Mesothelial cell of epicardium (in vitro differentiated cells): ENCODE measurements around the gene DNPH1. TPM values are rescaled to one million over a fixed set of nuclear protein-coding genes. Genes with fewer than 3 reads are reported as not detected.

Experiments used
- DNase-seq, 2 experiments: peaks; one replicate each; pipeline ENCODE4 v3.0.0; 2021; ENCODE audit warnings: low spot score in 2 of 2; ENCODE audit not compliant: unreplicated experiment in 2 of 2
- H3K27ac Mint-ChIP-seq: 2 replicates; pipeline ENCODE4 v1.8.0; 2021; ENCODE audit warnings: mixed read lengths
- H3K27me3 Mint-ChIP-seq: 2 replicates; pipeline ENCODE4 v1.8.0; 2021; ENCODE audit warnings: low read depth, mixed read lengths
- H3K36me3 Mint-ChIP-seq: 2 replicates; pipeline ENCODE4 v1.8.0; 2021; ENCODE audit warnings: mixed read lengths
- H3K4me1 Mint-ChIP-seq: 2 replicates; pipeline ENCODE4 v1.8.0; 2021; ENCODE audit warnings: mixed read lengths
- H3K4me3 Mint-ChIP-seq: 2 replicates; pipeline ENCODE4 v1.8.0; 2021; ENCODE audit warnings: mild to moderate bottlenecking, moderate library complexity, mixed read lengths
- H3K9me3 Mint-ChIP-seq: 2 replicates; pipeline ENCODE4 v1.8.0; 2021; ENCODE audit warnings: mixed read lengths
- total RNA-seq: library from RNA; stranded (reverse); gene quantifications from 3 replicates; pipeline ENCODE4 v1.2.1, GENCODE V29; 2021
- TF ChIP-seq, protein P1 (sequence below): fragments of 200-600 bp; sonication (generic); IDR thresholded peaks from one replicate; pipeline ENCODE4 v1.5.0; 2021; ENCODE audit warnings: antibody characterized with exemption; ENCODE audit not compliant: unreplicated experiment

The DNPH1 gene
- total RNA-seq, 1 donor from 2014 or later: 52.3 TPM

DNA sequence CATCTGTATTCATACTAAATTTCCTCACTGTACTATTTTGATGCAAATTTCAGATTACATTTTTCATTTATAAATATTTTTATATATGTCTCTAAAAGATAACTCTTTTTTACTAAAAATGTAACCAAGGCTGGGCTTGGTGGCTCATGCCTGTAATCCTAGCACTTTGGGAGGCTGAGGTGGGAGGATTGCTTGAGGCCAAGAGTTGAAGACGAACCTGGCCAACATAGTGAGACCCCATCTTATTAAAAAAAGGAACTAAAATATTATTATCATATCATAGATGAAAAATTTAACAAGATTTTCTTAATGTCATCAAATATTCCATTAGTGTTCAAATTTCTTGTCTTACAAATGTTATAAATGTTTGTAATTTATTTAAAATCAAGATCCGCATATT, 6.6 kb upstream of the DNPH1 start:
- H3K4me1 Mint-ChIP-seq: no peaks in the 10 kb centered on the region
- H3K27me3 Mint-ChIP-seq: peaks cover 27% of the 10 kb centered on the region
- no peak for DNase-seq

GRCh38 chr6:43231735-43232450, 2.6 kb upstream of the DNPH1 start:
- peaks cover 26% of the 10 kb centered on the region for H3K27me3 Mint-ChIP-seq
- H3K4me3 Mint-ChIP-seq: no peak overlapping the region
- TF ChIP-seq, protein P1, sequence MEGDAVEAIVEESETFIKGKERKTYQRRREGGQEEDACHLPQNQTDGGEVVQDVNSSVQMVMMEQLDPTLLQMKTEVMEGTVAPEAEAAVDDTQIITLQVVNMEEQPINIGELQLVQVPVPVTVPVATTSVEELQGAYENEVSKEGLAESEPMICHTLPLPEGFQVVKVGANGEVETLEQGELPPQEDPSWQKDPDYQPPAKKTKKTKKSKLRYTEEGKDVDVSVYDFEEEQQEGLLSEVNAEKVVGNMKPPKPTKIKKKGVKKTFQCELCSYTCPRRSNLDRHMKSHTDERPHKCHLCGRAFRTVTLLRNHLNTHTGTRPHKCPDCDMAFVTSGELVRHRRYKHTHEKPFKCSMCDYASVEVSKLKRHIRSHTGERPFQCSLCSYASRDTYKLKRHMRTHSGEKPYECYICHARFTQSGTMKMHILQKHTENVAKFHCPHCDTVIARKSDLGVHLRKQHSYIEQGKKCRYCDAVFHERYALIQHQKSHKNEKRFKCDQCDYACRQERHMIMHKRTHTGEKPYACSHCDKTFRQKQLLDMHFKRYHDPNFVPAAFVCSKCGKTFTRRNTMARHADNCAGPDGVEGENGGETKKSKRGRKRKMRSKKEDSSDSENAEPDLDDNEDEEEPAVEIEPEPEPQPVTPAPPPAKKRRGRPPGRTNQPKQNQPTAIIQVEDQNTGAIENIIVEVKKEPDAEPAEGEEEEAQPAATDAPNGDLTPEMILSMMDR: no peak
- peaks cover 7% of the 10 kb centered on the region for H3K4me1 Mint-ChIP-seq
- no peaks in the 10 kb centered on the region for H3K36me3 Mint-ChIP-seq
- no peak for DNase-seq
- H3K27ac Mint-ChIP-seq: no peak overlapping the region
- H3K9me3 Mint-ChIP-seq: no peaks in the 10 kb centered on the region

More for the DNA sequence above, 6.6 kb upstream of the DNPH1 start:
- Mint-ChIP-seq H3K27ac (no peak overlapping the region), H3K36me3 (no peaks in the 10 kb centered on the region), H3K4me3 (no peak overlapping the region), H3K9me3 (peaks cover 7% of the 10 kb centered on the region)
- TF ChIP-seq, protein P1: no peak

DNA sequence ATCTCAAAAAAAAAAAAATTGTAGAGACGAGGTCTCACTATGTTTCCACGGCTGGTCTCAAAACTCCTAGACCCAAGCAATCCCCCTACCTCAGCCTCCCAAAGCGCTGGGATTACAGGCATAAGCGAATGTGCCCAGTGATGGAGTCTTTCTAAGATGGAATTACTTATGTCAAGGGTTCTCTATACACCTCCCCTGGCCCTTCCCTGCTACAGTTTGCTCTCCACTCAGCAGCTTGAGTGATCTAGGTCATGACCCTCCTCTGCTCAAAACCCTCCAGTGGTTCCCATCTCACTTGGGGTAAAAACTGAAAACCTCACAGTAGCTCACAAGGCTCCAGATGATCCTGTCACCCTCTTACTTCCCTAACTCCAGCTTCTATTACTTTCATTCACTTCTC, 1.8 kb upstream of the DNPH1 start:
- Mint-ChIP-seq H3K27ac (no peak overlapping the region), H3K36me3 (peaks cover 5% of the 10 kb centered on the region), H3K4me1 (peaks cover 7% of the 10 kb centered on the region), H3K9me3 (no peaks in the 10 kb centered on the region), H3K4me3 (no peak overlapping the region), H3K27me3 (peaks cover 20% of the 10 kb centered on the region)
- TF ChIP-seq, protein P1: no peak
- DNase-seq: no peak

DNA sequence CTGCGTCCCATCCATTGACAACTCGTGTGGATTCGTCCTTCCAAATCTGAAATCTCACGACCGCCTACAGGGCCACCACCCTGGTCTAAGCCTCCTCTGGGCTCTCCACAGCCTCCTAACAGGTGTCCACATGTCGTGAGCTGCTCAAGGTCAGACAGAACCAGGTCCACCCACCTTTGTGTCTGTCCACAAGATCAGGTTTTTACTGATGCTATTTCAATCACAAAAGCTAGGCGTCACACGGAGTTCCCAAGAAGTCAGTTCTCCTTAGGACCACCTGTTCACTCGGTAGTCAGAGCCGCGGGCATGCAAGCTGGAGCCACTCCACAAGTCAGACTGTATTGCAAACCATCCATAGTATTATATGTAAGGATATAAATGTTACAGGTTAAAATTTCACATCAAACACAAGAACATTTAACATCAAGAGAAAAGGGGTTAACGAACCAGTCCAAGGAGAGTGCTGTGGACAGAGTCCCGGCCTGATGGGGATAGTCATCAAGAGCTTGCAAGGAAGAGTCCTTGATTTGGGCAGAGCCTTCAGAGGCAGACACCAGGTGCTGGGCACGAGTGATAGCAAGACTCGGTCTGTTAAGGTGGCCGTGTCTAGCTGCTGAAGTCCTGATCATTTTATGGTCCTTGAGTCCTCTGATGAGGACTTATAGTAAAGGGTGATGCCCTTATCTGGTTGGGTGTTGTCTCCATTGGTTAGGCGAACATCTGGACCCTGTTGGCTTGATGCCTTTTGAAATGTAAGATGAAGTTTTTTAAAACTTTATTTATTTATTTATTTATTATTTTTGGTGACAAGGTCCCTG, 731 bp upstream of the DNPH1 start:
- H3K4me1 Mint-ChIP-seq: peaks cover 7% of the 10 kb centered on the region
- DNase-seq: no peak
- H3K27ac Mint-ChIP-seq: peak overlapping the region; percentile 59

DNA sequence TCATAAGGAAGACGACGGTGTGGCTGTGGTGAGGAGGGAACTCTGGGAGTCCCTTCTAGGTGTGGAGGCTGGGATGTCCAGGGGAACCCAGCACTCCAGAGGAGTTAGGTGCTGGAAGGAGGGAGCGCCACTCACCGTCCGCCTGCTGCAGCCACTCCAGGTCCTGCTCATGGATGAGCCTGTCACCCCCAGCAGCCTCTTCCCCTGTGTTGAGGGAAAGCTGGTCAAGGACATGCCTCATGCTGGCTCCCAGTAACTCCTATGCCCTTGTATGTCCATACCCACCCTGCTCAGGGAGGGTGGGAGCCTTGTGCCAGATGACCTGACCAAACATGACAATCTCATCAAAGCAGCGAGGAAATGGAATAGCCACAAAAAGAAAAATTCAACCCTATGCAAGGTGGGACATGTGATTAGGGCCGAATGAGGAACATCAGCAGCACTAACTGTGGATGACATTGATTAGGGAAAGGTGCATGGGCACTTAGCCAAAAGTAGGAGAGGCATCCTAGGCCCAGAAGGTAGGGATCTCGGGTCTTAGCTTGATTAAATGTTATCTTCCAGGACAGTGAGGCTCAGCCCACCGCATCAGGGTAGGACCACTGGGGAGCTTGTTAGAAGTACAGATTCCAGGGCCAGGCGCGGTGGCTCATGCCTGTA, 3.0 kb downstream of the DNPH1 start:
- no peak overlapping the region for H3K4me3 Mint-ChIP-seq
- no peaks in the 10 kb centered on the region for H3K9me3 Mint-ChIP-seq
- H3K36me3 Mint-ChIP-seq: peaks cover 15% of the 10 kb centered on the region
- TF ChIP-seq, protein P1: no peak
- DNase-seq: no peak
- H3K4me1 Mint-ChIP-seq: peaks cover 7% of the 10 kb centered on the region
- H3K27ac Mint-ChIP-seq: no peak overlapping the region
- H3K27me3 Mint-ChIP-seq: peaks cover 4% of the 10 kb centered on the region

More for the DNA sequence above, 731 bp upstream of the DNPH1 start:
- H3K27me3 Mint-ChIP-seq: peaks cover 17% of the 10 kb centered on the region
- H3K36me3 Mint-ChIP-seq: peaks cover 10% of the 10 kb centered on the region
- TF ChIP-seq, protein P1: no peak
- H3K9me3 Mint-ChIP-seq: no peaks in the 10 kb centered on the region
- H3K4me3 Mint-ChIP-seq: peak overlapping the region; percentile 72
